ENCODE measurements around the gene CTNNB1. TPM values are rescaled to one million over a fixed set of nuclear protein-coding genes. Genes with fewer than 3 reads are reported as not detected.

CTNNB1 gene
- total RNA-seq, 1 experiment from 2014 or later = 387 TPM

GRCh38 chr3:41195946-41196345 is 3.4 kb upstream of the CTNNB1 start (continued):
- no peak for TF ChIP-seq FOXP4 (CRISPR knock-in tag; IDR thresholded peaks at IDR 0.05)
- TF ChIP-seq ATF3 (CRISPR knock-in tag; conservative IDR thresholded peaks at IDR 0.05) = no peak
- no peak for TF ChIP-seq USF2 (CRISPR knock-in tag; IDR thresholded peaks at IDR 0.05)

GRCh38 chr3:41196499-41197410 is 2.5 kb upstream of the CTNNB1 start:
- ATAC-seq (no peak), DNase-seq (ENCODE audit: low spot score) (no peak)
- no peaks in the 10 kb centered on the region for H3K27me3 Mint-ChIP-seq (ENCODE audit: low read depth)
- H3K4me3 Mint-ChIP-seq = no peak overlapping the region
- no peak overlapping the region for H3K27ac Mint-ChIP-seq
- ChIA-PET POLR2A (no interaction called here), CTCF (no interaction called here)
- TF ChIP-seq EMX1 (CRISPR knock-in tag; IDR thresholded peaks at IDR 0.05) = no peak
- TF ChIP-seq USF2 (CRISPR knock-in tag; IDR thresholded peaks at IDR 0.05) = no peak
- no peak for TF ChIP-seq ZMAT4 (CRISPR knock-in tag; IDR thresholded peaks at IDR 0.05)
- no peak for TF ChIP-seq ZBTB21 (CRISPR knock-in tag; IDR thresholded peaks at IDR 0.05; ENCODE audit: borderline replicate concordance)
- no peak for TF ChIP-seq ZNF317 (CRISPR knock-in tag; IDR thresholded peaks at IDR 0.05; ENCODE audit: borderline replicate concordance, low read depth)
- TF ChIP-seq ZNF396 (CRISPR knock-in tag; IDR thresholded peaks at IDR 0.05; ENCODE audit: borderline replicate concordance) = no peak
- no peak for TF ChIP-seq ATF6 (CRISPR knock-in tag; IDR thresholded peaks at IDR 0.05)
- TF ChIP-seq PRRX2 (CRISPR knock-in tag; IDR thresholded peaks at IDR 0.05) = no peak
- no peak for TF ChIP-seq CTCF (IDR thresholded peaks at IDR 0.05)
- no peak for TF ChIP-seq AFF4 (CRISPR knock-in tag; IDR thresholded peaks at IDR 0.05; ENCODE audit: borderline replicate concordance)
- no peak for TF ChIP-seq ESRRA (CRISPR knock-in tag; IDR thresholded peaks at IDR 0.05; ENCODE audit: borderline replicate concordance)
- TF ChIP-seq RELA (CRISPR knock-in tag; IDR thresholded peaks at IDR 0.05; ENCODE audit: borderline replicate concordance) = no peak
- no peak for TF ChIP-seq ZNF138 (CRISPR knock-in tag; conservative IDR thresholded peaks at IDR 0.05)
- no peaks in the 10 kb centered on the region for H3K9me3 Mint-ChIP-seq
- H3K36me3 Mint-ChIP-seq = no peaks in the 10 kb centered on the region
- peaks cover 14% of the 10 kb centered on the region for H3K4me1 Mint-ChIP-seq

Data from WTC11 (cell line).